Body of pancreas (tissue), 4 donors: ENCODE measurements around the gene C9orf43.

Source experiments
- POLR2A ChIP-seq, 3 donors: fragments of 450-650 bp; IDR thresholded peaks; one replicate each; pipeline ENCODE4 v1.6.1; 2016; ENCODE audit warnings: antibody characterized with exemption in 3 of 3, mild to moderate bottlenecking in 2 of 3
- TF ChIP-seq, protein P1 (sequence below), 7 experiments: fragments of 450-650 bp in 4 of 7; fragments of 200-600 bp in 3 of 7; sonication (generic) in 3 of 7; IDR thresholded peaks; one replicate each; pipeline ENCODE4 v1.5.1; 2016 to 2019; ENCODE audit warnings: antibody characterized with exemption in 7 of 7

DNA sequence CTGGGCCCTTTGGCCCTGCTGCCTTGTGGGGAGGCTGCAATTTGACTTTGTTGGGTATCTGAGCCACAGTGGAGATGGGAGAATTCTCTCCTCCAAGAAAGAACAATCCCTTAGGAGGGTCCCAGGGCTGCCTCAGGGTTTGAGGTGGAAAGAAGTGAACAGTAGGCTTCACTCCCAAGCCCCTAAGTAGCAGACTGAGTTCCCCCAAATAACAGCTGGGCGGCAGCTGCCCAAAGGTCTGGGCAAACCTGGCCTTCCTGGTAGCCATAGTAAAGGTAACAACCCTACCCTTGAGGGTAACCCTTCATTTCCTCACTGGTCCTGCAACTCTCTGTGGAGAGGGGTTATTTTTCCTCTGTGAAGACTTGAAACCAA is 53.7 kb downstream of the C9orf43 start:
- peak in 1 of 3 donors; percentile 2 for TF ChIP-seq POLR2A (IDR thresholded peaks at IDR 0.05)
- TF ChIP-seq, protein P1, sequence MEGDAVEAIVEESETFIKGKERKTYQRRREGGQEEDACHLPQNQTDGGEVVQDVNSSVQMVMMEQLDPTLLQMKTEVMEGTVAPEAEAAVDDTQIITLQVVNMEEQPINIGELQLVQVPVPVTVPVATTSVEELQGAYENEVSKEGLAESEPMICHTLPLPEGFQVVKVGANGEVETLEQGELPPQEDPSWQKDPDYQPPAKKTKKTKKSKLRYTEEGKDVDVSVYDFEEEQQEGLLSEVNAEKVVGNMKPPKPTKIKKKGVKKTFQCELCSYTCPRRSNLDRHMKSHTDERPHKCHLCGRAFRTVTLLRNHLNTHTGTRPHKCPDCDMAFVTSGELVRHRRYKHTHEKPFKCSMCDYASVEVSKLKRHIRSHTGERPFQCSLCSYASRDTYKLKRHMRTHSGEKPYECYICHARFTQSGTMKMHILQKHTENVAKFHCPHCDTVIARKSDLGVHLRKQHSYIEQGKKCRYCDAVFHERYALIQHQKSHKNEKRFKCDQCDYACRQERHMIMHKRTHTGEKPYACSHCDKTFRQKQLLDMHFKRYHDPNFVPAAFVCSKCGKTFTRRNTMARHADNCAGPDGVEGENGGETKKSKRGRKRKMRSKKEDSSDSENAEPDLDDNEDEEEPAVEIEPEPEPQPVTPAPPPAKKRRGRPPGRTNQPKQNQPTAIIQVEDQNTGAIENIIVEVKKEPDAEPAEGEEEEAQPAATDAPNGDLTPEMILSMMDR (IDR thresholded peaks at IDR 0.05) = no peak
